HPDE6-E6E7 (cell line): ENCODE measurements around the gene ZNF175.
"Not testable (repeated sequence)": the region's sequence is repeated elsewhere in the genome, so short reads cannot be mapped to it uniquely, and the experiment has no call there.

ENCODE experiments used
- DNase-seq: peaks from one replicate; pipeline ENCODE4 v3.0.0; 2011; ENCODE audit warnings: missing footprints; ENCODE audit errors: extremely low spot score

ZNF175 gene

GRCh38 chr19:51628153-51628939 lies 57.3 kb downstream of the ZNF175 start:
- no peak for DNase-seq

- DNase-seq = not testable (repeated sequence)
Measured at GRCh38 chr19:51630315-51630714, 59.2 kb downstream of the ZNF175 start, which contains the start of gene SIGLEC5. Gene SIGLEC5, minus strand, starts transcription at chr19:51630401. Its CDS starts 66 bp downstream, at chr19:51630335.

- DNase-seq = no peak
Measured at GRCh38 chr19:51632126-51632525, 61.0 kb downstream of the ZNF175 start.

GRCh38 chr19:51637362-51637978 lies 66.4 kb downstream of the ZNF175 start:
- DNase-seq = no peak

GRCh38 chr19:51639916-51640315 lies 68.8 kb downstream of the ZNF175 start:
- no peak for DNase-seq

- DNase-seq = no peak
Measured at GRCh38 chr19:51640386-51640785, 69.3 kb downstream of the ZNF175 start.

- no peak for DNase-seq
Measured at GRCh38 chr19:51641648-51642047, 70.6 kb downstream of the ZNF175 start.
